CD4-positive, alpha-beta T cell treated with Interleukin-2 at 100 ng/mL for 4 hours (primary cell): ENCODE data around the gene SNAPIN.

ENCODE experiments used
- DNase-seq: peaks from one replicate; pipeline ENCODE4 v3.0.0-alpha.2; 2020; ENCODE audit warnings: low spot score

SNAPIN gene

DNA sequence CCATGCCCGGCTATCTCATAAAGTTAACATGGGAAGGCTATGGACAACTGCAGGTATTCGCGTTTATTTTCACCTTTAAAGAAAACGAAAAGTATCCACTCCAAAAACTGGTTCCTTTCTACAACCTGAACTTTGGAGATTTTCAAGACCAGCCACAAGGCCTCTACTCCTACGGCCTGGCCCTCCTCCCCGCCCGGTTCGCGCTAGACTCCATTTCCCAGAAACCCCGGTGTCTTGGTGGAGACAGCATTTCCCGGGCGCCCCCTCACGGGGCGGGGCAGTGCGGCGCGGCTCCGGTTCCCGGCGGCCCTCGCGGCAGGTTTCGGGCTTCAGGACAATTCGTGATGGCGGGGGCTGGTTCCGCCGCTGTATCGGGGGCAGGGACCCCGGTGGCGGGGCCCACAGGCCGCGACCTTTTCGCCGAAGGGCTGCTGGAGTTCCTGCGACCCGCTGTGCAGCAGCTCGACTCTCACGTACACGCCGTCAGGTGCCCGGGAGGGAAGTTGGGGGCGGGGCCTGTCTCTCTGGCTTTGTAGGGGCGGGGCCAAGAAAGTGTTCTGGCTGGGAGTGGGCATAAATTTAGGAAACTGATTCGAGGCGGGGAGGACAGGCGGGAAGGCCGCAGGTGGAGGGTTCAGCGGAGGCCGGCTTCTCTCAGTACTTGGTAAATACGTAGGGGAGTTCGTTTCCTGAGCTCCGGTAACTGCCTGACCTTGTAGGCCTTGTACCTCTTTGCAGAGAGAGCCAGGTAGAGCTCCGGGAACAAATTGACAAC lies at the start of gene SNAPIN:
SNAPIN (plus strand) TSS at position 304 of the 775 bp plus-strand sequence; CDS start at position 345, 41 bp downstream.
- DNase-seq: peak; percentile 90

- DNase-seq: no peak
Observed at GRCh38 chr1:153608742-153609584, 49.5 kb upstream of the SNAPIN start.

- no peak for DNase-seq
Observed at GRCh38 chr1:153609585-153609907, 49.0 kb upstream of the SNAPIN start.

- DNase-seq: no peak
Observed at GRCh38 chr1:153610334-153610733, 48.2 kb upstream of the SNAPIN start.

DNA sequence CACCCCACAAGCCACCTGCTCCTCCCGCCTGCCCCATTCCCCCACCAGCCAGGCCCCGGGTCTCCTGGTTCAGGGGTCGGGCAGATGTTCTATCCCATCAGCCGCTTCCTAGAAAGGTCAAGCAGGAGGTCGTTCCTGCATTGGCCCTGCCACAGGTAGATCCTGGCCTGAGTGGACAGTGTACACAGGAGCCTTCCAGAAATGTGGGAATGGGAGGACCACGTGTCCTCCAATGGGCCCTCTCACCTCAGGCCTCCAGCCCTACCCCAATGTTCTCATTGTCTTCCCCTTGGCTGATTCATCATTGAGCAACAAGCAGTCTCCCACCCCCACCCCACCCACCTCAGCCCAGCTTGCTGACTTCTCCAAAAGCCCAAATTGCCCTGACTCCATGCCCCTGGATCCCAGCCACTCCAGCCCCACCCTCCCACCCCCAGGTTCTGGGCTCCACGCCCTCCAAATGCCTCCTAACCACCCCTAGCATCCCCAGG lies 47.6 kb upstream of the SNAPIN start:
- no peak for DNase-seq

GRCh38 chr1:153611356-153611755 lies 47.1 kb upstream of the SNAPIN start:
- no peak for DNase-seq

GRCh38 chr1:153612111-153612754 lies 46.3 kb upstream of the SNAPIN start:
- DNase-seq: no peak

DNA sequence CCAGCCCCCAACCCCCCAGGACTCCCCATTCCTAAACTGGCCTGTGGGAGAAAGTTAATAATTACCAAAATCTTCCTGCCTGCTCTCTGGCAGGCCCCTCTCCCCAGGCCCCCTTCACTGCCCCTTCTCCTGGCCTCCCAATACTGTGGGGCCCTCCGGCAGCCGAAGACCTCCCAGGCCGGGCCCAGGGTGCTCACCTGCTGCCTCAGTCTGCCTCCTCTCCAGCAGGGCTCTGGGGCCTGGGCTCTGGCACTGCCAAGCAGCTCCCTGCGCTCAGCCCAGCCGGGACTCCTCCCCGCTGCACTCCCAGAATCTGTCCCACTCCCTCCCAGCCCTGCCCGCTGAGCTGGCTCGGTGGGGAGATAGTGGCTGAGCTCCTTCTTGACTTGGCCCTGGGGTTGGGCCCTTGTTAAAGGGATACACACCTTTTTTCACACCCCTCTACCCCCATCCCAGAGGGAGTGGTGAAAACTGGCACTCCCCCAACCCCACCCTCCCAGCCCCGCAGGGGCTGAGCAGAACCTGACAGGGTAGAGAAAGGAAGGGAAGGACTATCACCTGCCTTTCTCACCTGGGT lies 45.7 kb upstream of the SNAPIN start, which contains the start of gene S100A16:
S100A16 (minus strand) TSS at position 383 of the 577 bp plus-strand sequence. CDS start 4,986 bp downstream, outside the sequence.
- no peak for DNase-seq

DNA sequence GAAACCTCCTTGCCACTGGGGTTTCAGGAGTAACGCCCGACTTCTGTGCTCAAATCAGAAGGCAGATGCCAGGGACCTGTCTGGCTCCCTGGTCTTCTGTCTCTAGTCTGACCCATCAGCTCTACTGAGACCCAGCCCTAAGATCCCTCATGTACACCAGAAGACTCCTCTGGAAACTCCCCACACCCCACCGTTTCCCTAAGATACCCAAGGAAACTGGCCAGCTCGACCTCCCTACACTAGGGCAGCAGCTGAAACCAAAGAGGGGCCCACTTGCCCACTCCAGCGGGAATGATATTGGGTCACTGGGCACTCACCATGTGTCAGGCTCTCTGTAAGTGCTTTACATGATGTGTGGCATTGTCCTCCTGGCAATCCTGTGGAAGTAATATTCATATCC lies 45.1 kb upstream of the SNAPIN start:
- no peak for DNase-seq

- DNase-seq: no peak
Observed at GRCh38 chr1:153614189-153614900, 44.2 kb upstream of the SNAPIN start.

- DNase-seq: no peak
Observed at GRCh38 chr1:153614906-153615305, 43.6 kb upstream of the SNAPIN start.

DNA sequence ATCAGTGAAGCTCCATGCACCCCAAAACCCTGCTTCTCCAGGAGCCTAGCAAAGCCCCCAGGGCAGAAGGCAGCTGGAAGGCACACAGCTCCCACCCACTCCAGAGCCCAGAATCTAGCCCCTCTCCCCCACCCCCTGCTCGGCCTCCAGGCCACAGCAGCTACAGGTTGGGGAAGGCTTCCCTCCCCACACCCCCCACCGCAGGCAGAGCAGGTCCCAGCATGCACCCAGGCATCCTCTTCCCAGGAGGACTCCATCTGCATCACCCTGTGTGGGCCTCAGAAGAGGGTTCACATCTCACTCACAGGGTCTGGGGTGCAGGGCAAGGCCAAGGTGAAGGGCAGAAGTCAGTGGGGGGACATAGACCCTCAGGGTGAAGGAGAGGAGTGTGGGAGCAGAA lies 43.1 kb upstream of the SNAPIN start:
- DNase-seq: no peak

DNA sequence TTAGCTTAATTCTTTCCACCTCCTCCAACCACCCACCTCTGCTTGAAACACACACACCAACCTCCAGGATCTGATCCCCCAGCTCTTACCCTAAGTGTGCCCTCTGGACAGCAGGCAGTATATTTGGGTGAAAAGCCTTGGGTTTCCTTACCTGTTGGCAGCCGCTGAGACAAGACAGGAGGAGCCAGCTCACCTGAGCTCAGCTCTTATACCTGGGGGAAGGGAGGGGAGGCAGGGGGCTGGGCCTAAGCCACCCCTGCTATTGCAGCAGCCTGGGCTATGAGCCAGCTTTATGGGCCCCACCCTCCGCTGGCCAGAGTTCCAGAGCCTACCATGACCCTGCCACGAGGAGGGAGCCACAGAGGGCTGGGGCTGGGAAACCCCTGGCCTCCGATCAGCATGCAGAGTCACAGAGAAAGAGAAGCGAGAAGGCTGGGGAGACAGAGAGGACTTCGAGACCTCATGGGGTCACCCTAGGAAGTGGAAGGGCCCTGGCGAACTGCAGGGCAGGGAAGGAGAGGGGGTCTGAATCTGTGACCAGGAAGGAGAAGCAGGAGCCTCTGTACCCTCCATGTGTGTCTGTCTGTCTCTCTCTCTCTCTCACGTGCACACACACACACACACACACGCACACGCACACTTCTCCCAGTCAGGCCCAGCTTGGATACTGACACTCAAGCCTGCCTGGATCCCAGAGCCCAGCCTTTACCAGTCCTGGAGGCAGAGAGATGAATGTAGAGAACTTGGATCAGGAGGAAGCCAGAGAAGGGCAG lies 42.2 kb upstream of the SNAPIN start, which contains the start of gene S100A14:
S100A14 (minus strand) TSS at position 182 of the 773 bp plus-strand sequence. CDS start 467 bp downstream, outside the sequence.
- no peak for DNase-seq

DNA sequence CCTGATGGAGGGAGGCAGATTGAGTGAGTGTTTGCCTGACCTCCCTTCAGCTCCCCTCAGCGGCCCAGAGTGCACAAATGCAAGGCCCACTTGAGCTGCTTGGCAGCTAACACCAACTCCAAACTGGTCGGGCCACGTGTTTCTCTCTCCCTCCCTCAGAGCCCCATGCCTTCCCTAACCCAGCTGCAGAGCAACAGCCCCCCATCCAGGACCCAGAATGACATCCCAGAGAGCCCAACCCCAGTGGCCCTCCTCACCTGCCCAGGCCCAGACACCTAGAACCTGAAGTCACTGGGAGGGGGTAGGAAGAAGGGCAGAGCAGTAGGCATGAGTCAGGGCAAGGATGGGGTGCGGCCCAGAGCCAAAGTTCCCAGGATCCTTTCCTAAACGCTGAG lies 41.6 kb upstream of the SNAPIN start:
- no peak for DNase-seq

DNA sequence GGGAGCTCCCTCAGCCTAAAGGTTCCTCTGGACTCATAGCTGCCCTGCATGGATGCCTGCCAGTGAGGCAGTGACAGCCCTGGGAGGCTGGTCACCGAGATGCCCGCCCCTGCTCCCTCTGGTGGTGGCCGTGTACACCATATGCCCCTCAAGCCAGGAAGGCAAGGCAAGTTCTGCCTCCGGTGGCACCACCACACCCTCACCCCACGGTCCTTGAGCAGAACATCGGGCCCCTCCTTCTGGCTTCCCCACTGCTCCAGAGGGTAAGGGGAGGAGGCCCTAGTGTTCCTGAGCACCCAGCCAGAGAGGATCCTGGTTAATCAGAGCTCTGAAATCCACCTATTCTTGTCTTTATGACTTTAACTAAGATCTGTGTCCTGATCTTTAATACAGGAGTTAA lies 40.8 kb upstream of the SNAPIN start:
- DNase-seq: peak; percentile 67

DNA sequence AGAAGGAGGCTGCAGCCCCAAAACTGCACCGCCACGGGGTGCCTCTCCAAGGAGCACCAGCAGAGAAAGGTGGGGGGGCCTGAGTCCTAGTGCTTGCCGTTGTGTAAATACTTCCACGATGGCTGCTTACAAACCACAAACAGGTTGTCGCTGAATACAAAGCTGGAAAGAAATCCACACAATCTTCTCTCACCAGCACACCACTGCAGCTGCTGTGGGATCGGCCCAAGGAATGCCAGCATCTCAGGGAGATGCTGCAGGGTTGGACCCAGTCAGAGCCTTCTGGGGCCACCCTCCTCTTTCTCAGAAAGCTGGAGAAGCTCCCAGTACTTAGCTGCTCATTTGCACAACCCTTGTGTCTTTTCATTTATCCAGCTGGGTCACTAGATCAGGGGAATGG lies 39.3 kb upstream of the SNAPIN start:
- no peak for DNase-seq

DNA sequence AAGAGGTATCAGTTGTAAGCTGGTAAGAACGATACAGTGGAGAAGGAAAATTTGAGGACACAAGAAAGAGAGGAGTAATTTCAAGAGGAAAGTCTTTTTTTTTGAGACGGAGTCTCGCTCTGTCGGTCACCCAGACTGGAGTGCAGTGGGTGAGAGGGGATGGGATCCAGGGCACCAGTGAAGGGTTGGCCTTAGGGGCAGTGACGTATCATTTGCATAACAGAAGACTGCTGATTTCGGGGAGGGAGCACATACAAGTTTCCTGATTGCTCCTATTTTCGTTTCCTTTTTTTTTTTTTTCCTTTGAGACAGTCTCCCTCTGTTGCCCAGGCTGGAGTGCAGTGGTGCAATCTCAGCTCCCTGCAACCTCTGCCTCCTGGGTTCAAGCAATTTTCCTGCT lies 35.4 kb upstream of the SNAPIN start:
- no peak for DNase-seq

DNA sequence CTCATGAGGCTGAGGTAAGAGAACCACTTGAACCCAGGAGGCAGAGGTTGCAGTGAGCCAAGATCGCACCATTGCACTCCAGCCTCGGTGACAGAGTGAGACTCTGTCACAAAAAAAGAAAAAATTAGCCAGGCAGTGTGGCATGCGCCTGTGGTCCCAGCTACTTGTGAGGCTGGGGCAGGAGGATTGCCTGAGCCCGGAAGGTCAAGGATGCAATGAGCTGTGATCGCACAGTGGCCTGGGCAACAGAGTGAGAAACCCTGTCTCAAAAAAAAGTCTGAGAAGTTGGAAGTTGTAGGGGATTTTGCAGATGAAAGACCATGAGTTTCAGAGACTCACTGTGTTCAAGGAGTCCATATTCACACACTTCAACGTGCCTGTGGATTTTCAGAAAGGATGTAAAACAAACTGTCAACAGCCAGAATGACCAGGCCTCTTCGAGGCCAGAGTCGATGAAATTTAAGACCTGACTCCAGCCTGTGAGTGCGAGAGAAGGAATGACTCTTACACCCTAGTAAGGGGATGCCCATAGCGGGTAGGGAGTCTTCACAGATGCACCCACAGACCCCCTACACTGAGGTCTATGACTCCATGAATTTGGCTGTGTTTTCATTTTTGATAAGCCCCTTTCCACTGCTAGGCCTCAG lies 33.4 kb upstream of the SNAPIN start:
- no peak for DNase-seq

- DNase-seq: no peak
Observed at GRCh38 chr1:153626477-153626903, 32.0 kb upstream of the SNAPIN start.
